DMS79 treated with DMSO at 0.1 percent for 48 hours (cell line): ENCODE results near the gene DOCK2.
"Not testable (repeated sequence)": the region's sequence is repeated elsewhere in the genome, so short reads cannot be mapped to it uniquely, and the experiment has no call there.

ENCODE experiments used
- DNase-seq: peaks from one replicate; lab custom pipeline; 2025; lab: John Stamatoyannopoulos, UW

DOCK2 gene

DNA sequence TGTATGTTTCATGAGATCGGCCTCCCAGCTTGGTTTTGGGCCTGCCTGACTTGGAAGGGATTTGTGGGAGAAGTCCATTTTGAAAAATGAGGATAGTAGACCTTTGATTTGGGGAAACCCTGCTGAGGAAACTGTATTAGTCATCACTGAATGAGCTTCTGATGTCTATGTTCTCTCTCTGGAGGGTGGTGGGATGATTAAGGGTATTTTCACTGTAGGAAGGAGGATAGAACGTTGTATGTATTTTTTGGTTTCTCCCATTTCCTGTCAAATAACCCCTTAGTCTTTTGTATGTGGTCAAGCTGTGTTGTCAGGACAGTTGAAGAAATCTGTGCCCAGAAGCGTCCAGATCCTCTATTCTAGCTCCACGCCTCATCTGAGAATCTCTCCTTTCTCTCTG is 191.3 kb downstream of the DOCK2 start:
- DNase-seq = no peak

DNA sequence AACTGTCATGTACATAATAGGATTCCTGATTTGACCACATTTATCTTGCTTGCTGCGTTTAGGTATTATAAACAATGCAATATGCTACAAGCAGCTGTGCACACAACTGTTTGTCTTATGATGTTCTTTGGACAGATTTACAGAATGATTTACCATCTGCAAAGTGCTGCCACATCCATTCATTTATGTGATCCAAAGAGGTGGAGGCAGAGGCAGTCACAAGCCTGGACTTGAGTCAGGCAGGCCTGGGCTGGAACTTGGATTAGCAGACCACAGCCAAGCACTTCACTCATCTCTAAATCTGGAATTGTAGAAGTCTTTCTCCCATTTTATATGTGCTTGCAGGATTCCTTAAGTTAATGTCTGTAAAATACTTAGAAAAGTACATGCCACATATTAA is 194.3 kb downstream of the DOCK2 start:
- no peak for DNase-seq

DNA sequence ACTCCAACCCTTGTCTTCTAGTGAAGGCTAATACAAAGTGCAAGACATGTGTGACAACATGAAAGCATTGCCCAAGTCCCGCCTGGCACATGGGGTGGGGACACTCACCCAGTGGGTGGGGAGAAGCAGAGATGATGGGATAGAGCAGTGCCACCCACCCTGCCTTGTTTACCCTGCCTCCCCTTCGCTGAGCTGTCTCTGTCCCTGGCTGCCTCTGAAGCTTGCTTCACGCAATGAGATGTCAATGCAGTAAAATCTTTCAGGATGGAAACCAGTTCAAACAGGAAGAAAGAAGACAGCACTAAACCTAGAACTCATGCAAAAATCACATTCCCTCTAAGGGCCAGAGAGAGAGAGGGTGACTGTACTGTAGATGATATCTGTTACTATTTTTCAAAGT is 195.2 kb downstream of the DOCK2 start:
- DNase-seq = no peak

DNA sequence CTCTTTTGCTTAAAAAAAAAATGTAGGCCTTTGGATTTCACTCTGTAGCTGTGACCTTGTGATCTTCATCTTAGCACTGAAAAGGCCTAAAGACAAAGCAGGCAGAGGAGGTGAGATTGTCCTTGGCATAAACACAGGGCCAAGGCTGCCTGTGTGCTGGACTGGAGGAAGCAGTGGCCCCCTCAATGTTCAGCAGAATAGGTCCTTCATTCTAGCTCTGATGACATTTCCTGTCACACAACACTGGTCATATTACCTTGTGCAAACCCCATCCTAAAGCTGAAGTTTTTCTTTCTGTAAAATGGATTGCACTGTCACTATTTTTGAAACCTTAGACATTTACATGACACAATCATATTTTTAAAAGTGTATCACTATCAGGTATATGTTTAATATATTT is 195.8 kb downstream of the DOCK2 start:
- DNase-seq = no peak

DNA sequence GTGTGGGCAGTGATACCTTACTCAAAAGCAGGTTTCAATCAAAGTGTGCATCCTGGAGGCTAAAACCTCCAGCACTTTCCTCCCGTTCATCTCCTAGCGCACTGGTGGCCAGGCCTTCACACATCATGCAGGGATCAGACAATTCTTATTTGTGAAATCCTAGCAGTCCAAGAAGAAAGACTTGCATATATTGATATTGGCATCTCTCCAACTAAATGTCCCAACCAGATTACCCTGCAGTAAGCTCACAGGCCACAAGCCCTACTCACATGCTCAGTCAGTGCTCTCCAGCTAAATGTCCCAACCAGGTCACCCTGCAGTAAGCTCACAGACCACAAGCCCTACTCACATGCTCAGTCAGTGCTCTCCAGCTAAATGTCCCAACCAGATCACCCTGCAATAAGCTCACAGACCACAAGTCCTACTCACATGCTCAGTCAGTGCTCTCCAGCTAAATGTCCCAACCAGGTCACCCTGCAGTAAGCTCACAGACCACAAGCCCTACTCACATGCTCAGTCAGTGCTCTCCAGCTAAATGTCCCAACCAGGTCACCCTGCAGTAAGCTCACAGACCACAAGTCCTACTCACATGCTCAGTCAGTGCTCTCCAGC is 196.7 kb downstream of the DOCK2 start:
- DNase-seq = not testable (repeated sequence)

DNA sequence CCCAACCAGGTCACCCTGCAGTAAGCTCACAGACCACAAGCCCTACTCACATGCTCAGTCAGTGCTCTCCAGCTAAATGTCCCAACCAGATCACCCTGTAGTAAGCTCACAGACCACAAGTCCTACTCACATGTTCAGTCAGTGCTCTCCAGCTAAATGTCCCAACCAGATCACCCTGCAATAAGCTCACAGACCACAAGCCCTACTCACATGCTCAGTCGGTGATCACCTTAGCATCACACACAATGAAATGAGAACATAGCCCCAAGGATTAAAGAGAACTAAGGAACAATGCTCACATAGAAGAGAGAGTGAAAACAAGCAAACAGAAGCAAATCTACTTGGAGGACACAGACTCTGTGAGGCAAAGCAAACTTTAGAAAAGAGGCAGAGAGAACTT is 197.5 kb downstream of the DOCK2 start:
- DNase-seq = not testable (repeated sequence)

DNA sequence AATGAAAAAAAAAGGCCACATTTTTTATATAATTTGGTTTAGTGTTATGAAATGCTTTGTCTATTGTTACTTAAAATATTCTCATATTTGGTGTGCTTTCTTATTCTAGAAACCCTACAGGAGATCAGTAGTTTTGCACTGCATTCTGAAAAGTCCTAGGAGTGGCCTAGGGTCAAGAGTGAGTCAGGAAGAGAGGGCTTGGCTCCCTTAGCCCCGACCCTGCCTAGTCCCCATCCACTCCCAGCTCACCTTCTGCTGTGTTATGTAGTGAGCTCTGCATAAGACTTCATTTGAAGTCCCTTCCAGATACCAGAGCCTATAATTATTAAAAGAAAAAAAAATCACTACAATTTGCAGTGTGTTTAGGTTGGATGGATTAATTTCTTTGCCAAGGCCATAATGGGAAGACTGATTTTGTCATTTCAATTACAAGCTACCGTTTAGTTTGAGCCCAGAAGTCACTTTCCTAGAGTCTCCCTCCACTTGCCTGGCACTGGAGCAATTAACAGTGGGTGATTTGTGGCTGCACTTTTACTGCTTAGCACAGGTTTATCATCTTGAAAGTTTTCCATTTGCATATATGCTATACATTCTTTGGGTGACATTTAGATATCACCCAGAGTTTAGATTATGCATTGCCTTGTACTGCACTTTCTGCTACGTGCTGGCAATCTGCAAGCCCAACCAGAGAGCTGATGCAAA is 199.9 kb downstream of the DOCK2 start:
- no peak for DNase-seq

DNA sequence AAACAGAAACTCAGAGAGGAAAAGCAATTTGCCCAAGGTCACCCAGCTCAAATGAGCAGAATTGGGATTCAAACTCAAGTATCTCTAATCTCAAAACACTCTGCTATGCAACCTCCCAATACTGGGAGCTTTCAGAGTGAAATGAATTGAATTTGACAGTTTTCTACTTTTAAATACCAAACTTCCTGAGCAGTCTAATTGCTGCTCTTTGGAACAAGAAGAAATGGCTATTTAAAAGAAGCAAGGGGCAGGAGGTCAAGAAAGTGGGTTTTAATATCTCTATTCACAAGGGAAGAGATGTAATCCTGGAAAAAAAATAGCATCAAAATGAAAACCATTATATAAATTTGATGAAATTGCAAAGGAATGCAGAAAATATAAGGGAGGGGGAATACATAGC is 200.6 kb downstream of the DOCK2 start:
- DNase-seq = no peak

DNA sequence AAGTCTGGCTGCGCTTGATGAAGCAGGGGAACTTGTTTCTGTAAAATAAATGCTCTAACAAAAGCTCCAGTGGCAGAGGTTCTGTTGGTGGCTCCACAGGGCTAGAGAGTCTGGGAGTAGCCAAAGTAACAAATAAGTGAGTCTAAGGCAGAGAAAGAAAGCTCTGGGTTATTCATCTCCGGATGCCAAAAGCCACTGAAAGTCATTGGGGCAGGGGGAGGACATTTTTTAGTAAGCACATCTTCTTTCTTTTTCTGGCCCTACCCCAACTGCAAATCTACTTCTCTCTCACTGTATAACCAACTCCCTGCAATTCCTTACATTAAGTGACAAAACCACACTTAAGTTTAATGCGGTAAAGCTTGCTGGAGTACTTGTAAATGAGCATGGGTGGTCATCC is 201.6 kb downstream of the DOCK2 start:
- no peak for DNase-seq

DNA sequence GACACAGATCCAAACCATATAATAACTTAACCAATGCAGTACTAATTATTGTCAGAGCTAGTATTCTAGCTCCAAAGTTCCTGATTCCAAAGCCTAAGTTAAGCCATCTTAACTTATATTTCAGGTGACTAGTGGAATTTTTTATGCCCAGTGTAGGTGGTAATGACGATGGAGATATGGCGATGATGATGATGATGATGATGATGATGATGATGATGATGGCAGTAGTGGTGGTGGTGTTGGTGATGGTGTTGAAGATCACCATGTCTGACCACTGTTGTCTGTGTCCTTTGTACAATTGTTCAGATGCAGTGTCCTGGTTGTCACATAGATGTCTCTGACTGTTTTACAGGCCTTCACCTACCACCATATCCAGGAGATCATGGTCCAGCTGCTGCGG is 203.3 kb downstream of the DOCK2 start:
- DNase-seq = no peak

DNA sequence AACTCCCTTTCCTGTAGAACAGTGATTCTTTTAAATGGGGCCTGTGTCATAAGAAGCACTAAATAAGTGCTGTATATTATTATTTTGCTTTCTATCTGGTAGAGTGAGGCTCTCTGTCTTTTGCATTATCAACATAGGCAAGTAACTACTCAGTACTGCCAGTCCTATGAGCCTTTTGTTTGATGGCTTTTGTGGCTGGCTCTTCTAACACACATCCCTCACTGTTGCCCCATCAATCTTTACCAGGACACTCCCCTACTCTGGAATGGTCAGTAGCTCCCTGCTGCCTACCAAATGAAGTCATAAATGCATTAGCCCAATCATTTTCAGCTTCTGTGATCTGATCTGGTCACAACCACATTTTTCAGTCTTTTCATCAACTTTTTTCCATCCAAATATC is 205.6 kb downstream of the DOCK2 start:
- no peak for DNase-seq

DNA sequence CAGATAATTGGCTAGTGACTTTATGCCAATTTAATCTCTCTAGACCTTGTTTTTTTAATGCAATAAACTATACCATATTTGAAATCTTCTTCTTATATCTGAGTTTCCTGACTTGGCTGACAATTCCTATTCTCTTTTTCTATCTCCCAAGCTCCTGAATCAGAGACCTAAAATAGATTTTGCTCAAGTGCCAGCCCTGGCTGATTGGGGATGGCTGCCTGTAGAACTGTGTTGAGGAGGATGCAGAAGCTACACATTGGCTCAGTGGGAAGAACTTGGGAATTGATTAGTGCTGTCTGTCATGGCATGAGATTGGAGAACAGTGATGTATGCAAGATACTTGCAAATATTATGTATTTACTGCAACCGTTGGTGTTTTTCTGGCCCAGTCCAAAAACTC is 210.4 kb downstream of the DOCK2 start:
- no peak for DNase-seq

DNA sequence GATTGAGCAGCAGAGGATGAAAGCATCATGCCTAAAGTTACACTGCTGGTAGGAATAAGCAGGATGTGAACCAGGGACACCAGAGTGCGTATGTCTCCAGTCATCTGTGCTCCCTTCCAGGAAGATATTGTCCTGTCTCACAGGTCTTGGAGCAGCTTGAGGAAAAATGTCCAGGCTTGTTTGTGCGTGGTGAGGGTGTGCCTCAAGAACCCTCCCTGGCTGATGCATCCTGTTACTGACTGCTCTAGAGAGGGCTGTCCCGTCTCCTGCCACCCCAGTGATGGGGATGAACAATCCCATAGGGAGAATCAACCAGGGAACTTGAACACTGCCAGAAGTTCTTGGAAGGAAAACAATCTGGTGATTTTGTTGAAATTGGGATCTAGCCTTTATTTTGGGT is 211.2 kb downstream of the DOCK2 start:
- no peak for DNase-seq

DNA sequence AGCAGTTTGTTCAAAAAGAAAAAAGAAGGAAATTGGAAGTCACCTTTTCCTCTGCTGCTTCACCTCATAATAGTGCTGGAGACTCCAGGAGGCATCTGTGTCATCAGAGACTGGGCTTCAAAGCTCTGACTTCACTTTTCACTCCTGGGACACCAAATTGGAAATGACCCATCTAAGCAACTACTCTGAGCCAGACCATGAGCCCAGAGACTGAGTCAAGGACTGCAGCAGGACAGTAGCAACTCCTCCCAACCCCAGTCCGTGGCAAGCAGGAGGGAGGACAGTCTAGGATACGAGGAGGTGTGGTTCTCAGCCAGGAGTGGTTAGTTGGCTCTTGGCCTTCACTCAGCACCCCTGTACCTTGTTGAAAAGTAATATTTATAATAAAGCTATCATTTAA is 211.7 kb downstream of the DOCK2 start:
- no peak for DNase-seq

DNA sequence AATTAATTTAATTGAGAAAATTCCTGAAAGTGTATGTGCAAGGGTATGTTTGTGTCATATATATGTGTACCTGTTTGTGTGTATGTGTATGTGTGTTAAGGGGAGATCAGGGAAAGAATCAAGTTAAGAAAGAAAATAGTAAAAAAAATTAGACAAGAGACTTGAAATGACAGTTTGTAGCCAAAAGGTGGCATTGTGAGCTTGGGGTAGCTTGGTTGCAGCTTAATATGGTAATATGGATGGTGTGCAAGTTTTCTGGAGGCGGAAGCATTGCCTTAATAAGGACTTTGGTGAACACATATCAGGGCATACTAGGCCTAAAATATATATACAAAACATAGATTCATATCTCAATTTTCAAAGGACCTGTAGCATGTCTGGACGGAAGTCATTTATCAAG is 213.3 kb downstream of the DOCK2 start:
- no peak for DNase-seq

DNA sequence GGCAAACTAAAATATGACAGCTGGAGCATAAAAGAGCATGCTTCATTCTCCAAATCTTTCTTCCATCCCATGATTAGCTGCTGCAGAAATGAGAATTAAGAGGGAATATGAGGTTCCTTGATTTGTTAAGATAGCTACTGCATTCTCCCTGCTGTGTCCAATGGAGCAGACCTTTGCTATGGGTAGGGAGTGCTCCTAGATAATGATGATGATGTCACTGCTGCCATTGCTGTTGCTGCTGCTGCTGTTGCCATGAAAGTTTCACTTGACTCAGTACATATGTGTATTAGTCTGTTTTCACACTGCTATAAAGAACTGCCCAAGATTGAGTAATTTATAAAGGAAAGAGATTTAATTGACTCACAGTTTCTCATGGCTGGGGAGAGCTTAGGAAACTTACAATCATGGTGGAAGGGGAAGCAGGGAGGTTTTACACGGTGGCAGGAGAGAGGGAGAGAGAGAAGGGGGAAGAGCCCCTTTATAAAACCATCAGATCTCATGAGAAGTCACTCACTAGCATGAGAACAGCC is 214.3 kb downstream of the DOCK2 start:
- DNase-seq = no peak

DNA sequence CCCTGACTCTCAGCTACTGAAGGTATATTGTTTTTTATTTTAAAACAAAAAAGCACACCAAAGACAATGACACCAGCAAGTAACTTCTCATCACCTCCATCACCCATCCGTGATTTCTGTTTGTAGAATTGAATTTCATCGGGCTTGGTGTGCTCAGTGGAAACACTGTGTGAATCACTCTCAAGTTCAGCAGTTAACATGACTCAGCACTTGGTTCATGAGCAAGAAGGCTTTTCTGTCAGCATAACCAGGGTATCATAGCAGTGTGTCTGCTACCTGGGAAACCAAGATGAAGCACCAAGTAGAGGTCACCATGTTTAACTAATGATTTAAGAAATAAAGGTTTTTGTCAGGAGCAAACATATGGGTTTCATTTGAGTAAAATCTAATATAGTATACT is 219.5 kb downstream of the DOCK2 start:
- no peak for DNase-seq

DNA sequence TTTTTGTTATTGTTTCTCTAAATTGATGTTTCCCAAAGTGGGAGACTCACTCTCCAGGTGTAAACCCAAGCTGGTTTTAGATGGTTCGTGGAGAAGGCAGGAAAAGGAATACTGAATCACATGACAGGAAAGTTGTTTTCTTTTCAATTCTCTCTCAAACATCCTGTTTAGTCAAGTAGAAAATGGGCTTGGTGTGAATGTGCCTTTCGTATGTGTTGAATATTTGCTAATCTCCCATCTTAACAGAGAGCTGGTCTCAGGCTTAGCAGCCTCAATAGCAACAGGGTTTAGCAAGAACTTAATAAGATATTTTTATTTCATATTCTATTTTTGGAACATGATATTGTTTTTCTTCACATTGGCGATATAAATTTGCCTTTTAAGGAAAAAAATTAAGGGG is 223.5 kb downstream of the DOCK2 start:
- no peak for DNase-seq

DNA sequence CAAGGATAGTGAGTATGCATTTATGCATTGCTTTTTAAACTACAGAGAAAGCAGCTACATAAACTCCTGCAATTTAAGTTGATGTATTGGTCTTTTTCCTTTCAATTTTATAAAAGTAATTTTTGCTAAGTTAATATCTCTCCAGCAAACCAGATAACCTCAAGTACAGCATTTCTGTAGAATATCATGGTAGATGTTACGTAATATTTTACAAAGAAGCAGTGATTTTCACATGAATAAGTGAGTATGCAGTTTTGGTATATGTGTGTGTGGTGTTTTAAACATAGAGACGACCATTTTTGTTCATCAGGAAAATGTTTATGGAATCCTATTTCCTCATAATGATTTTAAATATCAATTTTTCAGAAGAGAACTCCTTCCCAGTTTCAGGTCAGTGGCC is 224.4 kb downstream of the DOCK2 start:
- DNase-seq = no peak

DNA sequence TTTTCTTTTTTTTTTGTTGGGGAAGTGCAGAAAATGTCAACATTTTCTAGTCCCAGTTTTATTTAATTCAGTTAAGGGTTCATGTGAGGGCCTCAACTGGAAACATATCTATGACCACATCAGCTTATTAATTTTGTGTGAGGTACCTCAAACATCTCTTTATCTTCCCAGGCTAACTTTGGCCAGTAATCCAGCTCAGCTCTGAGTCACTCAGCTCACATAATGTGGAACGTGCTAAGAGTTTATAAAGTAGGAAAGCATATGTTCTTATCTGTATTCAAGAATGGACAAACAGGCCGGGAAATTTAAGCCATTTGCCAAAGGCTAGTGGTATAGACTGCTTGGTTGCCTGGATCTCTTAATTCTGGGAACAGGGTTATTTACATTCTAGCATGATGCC is 224.9 kb downstream of the DOCK2 start:
- DNase-seq = no peak

DNA sequence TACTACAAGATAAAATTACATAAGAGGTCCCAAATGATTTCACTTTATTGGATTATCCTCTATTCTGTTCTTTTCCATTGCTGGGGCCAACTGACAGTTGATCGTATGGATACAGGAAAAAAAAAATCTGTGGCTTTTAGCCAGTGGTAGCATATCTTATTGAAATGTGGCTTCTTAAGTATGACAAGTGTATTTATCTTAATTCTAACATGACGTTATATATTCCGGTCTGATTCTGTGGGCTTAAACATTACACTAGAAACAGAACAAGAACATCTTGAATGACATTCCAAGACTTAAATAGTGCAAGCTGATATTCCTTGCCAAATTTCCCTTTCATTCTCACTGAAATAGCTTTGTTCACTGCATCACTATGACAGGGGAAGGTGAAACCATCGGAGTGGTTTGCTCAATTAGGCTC is 225.3 kb downstream of the DOCK2 start:
- DNase-seq = no peak

DNA sequence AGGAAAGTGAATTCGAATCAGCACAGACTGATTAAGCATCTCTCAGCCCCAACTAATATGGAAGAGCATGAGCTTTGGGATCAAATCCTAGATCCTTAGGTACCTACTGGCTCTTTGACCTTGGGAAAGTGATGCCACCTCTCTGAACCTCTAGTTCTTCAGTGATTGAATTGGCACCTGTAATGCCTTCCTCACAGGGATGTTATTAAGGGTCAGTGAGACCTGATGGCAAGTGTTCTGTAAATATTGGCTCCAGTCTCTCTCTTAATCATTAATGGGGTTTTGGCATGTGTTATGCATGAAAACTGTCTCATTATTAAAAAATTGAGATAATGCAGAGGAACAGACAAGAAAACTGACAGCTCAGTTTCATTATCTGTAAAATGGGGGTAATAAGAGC is 227.4 kb downstream of the DOCK2 start:
- DNase-seq = no peak

DNA sequence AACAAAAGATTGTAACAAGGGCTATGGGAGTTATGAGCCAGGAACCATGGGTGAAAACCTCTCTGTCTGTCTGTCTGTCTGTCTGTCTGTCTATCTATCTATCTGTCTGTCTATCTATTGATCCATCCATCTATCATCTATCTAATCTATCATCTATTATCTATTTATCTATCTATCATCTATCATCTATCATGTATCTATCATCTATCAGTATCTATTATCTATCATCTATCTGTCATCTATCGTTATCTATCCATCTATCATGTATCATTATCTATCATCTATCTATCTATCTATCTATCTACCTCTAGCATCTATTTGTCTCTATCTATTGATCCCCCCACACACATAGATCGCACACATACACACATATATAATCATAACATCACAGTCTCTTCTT is 230.3 kb downstream of the DOCK2 start:
- no peak for DNase-seq

DNA sequence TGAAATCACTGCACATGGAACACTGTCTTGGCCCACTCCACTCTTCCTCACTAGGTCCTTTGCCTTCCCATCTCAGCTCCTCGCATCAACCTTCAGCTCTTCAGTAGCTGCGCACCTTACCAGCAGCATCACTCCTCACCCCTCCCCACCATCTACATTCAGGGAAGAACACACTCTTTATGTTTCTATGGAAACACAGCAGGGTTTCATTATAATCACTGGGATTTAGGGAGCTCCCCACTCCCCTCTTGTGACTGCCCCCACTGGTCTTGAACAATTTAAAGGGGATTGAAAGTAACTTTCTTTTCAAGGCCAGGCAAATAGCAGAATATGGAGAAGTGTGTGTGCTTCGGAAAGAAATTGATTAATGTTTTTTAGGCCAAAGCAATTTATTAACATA is 232.0 kb downstream of the DOCK2 start:
- DNase-seq = no peak
